Lower leg skin (tissue), 3 donors: Measurements from ENCODE around the gene RSPH10B.
"Not testable (repeated sequence)": the region's sequence is repeated elsewhere in the genome, so short reads cannot be mapped to it uniquely, and the experiment has no call there.

Source experiments
- POLR2A ChIP-seq, 2 donors: fragments of 450-650 bp; IDR thresholded peaks; one replicate each; pipeline ENCODE4 v1.6.1; 2016 to 2017; ENCODE audit warnings: antibody characterized with exemption in 2 of 2, mild to moderate bottlenecking in 1 of 2, moderate library complexity in 1 of 2
- TF ChIP-seq, protein P1 (sequence below), 3 donors: fragments of 450-650 bp; IDR thresholded peaks; one replicate each; pipeline ENCODE4 v1.5.1; 2016; ENCODE audit warnings: antibody characterized with exemption in 3 of 3, mild to moderate bottlenecking in 3 of 3, moderate library complexity in 2 of 3

DNA sequence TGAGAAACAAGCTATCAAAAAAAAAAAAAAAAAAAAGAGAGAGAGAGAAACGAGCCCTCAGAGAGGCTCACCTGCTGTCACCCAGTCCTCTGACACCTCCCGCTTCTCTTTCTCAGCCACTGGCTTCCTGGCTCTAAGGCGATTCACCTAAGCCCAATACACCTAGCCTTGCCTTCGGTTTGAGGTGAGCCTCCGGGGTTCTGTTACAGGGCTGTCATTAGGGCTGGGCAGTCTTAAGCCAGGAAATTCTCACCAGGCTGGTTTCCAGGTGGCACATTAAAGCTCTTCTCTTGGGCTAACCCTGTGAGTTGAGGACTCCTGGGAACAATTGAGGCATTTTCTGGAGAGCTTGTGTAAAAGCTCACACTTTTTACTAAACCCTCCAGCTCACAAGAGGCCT is 82.5 kb downstream of the RSPH10B start:
- not testable (repeated sequence) for TF ChIP-seq POLR2A (IDR thresholded peaks at IDR 0.05)
- TF ChIP-seq, protein P1, sequence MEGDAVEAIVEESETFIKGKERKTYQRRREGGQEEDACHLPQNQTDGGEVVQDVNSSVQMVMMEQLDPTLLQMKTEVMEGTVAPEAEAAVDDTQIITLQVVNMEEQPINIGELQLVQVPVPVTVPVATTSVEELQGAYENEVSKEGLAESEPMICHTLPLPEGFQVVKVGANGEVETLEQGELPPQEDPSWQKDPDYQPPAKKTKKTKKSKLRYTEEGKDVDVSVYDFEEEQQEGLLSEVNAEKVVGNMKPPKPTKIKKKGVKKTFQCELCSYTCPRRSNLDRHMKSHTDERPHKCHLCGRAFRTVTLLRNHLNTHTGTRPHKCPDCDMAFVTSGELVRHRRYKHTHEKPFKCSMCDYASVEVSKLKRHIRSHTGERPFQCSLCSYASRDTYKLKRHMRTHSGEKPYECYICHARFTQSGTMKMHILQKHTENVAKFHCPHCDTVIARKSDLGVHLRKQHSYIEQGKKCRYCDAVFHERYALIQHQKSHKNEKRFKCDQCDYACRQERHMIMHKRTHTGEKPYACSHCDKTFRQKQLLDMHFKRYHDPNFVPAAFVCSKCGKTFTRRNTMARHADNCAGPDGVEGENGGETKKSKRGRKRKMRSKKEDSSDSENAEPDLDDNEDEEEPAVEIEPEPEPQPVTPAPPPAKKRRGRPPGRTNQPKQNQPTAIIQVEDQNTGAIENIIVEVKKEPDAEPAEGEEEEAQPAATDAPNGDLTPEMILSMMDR (IDR thresholded peaks at IDR 0.05): not testable (repeated sequence)
